GM18498 (cell line): ENCODE measurements around the gene CASKIN1.
"Not testable (repeated sequence)": the region's sequence is repeated elsewhere in the genome, so short reads cannot be mapped to it uniquely, and the experiment has no call there.

Experiments
- ATAC-seq: cut with Tn5 transposase; IDR thresholded peaks from one replicate; pipeline ENCODE4 v1.9.1; 2021; ENCODE audit warnings: mild to moderate bottlenecking, moderate library complexity; ENCODE audit not compliant: unreplicated experiment

CASKIN1 gene

DNA sequence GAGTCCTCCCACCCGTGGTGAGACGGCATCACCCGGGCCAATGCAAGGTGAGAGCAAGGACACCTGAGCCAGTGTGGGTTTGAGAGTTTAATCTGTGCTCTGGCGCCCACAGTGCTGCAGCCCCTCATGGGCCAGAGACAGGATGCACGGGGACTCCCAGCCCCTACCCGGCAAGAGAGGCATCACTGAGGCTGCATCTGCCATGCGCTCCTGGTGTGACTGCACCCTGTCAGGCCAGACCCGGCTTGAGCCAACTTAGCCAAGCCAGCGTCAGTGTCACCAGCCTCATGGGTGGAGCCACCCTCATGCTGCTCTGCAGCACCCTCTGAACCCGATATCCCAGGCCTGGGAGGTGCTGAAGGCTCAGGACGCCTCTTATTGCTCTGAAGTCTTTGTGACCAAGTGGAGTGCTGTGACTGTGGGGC, 15.5 kb upstream of the CASKIN1 start:
- no peak for ATAC-seq

DNA sequence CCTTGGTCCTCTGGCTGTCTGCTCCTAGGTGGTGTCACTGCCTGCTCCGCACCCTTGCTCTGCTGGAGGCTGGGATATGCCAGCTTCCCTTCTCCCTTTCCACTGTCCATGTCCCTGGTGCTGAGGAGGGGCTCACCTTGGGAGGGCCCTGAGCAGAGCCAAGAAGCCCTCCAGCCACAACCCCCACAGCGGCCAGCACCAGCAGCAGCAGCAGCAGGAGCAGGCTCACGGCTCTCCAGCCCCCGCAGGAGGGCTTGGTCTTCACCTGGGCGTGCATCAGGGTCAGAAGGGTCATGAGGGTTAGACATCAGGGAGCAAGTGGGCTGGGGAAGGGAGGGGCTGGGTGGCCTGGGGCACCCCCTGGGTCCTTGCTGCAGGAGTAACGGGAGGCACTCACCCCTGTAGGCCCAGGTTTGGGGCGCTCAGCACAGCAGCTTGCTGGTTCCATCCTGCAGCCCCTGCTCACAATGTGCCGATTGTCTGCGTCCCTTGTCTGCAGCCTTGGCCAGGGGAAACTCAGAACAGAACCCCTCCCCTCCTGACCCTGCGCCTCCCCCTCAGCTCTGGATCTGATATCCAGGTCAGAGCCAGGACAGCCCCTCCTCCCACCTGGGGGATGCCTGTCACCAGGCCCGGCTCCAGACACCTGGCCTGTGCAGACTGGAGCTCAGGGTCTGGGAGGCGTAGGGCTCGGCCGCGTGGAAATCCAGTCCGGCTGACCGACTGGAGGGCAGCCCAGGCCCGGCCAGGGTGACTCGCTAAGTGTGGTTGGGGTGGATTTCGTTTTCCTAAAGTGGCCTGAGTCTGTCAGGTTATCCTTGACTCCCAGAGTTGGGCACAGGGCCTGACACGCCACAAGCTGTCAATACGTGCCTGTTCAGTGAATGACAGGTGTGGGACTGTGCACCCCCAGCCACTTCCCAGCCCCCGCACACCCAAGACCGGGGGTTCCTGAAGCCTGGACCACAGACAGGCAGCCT, 14.3 kb upstream of the CASKIN1 start, which contains the start of gene BRICD5:
TSS of gene BRICD5 (minus strand) at position 478 of the 980 bp plus-strand sequence. CDS start at position 448, 30 bp downstream.
- ATAC-seq, result no peak

DNA sequence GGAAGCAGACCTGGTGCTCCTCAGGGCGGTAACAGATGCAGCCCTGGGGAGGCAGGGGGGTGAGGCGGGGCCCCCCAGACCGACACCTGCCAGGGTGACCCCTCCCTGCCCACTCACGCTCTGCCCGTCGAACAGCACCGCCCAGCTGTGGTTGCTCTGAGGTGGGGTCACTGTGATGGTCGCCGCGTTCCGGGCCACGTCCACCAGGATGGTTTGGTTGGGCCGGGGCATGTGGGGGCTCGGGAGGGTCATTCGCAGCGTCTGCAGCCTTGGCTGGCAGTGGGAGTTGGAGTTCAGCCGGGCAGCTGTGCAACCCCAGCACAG, 13.6 kb upstream of the CASKIN1 start:
- no peak for ATAC-seq

DNA sequence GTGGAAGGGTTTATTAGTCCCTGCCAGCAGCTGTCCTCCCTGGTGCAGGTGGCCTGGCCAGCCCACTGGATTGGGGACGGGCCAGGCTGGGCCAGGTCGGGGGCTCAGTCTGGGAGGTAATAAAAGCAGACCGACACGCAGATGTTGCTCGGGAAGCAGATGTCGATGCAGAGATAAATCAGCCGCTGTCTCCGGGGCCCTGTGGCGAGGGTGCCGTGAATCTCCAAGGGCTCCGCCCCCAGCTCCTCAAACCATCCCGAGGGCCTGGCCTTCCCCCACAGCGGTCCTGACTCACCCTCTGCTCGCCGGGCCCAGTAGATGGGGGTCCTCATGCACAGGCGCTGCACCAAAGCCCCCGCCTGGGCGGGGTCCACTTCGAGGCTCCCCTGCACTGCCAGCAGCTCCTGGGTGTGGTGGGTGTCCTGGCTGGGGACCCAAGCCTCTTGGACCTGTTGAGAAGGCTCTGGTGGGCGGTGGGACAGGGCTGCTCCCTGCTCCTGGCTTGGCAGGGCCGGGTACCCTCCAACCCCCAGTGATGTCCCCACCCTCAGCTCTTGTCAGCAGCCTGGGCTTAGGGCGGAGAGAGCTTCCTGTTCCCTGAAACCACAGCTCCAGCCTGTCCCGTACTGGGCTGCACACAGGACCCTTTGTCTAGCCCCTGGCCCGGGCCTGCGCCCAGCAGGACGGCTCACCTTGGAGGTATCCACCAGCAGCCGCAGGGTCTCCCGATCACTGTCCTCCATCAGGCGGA, 13.0 kb upstream of the CASKIN1 start:
- no peak for ATAC-seq

DNA sequence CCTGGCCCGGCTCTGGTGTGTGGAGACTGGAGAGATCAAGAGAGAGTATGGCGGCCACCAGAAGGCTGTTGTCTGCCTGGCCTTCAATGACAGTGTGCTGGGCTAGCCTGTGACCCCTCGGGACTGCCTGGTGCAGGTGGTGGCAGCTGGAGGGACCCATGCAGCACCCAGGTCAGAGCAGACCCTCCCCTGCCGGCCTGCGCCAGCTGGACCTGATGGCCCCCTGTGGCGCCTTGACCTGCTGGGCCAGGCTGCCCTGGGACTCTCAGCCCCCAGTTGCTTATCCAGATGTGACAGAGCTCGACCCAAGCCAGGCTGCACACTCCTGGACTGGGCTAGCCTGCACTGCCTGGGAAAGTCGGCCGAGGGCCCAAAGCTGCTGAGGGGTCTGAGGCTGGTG, 12.4 kb upstream of the CASKIN1 start:
- ATAC-seq, result no peak

DNA sequence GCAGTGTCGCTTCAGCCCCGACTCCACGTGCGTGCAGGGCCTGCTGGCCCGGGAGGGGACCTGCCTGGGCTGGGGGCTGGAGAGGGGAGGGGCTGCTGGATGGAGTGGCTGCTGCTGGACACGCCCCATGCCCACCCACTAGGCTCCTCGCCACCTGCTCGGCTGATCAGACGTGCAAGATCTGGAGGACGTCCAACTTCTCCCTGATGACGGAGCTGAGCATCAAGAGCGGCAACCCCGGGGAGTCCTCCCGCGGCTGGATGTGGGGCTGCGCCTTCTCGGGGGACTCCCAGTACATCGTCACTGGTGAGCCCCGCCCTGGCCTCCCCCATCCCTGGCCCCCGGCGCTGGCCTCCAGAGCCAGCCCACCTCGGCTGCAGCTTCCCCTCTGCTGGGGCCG, 11.9 kb upstream of the CASKIN1 start:
- no peak for ATAC-seq

DNA sequence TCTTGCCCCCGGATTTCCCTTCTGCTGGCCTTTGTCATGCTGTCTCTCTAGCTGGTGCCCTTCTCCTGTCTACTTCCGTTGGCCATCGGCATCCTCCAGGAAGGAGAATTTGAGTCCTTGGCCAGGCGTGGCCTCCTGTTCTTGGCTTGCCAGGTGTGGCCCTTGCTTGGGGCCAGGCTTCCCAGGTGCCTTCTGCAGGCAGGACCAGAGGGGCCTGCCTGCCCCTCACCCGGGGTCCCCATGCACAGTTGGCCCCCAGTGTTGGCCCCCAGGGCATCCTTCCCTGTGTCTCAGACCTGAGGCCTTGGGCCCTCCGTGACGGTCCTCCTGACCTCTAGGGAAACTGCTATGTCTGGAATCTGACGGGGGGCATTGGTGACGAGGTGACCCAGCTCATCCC, 11.5 kb upstream of the CASKIN1 start:
- no peak for ATAC-seq

DNA sequence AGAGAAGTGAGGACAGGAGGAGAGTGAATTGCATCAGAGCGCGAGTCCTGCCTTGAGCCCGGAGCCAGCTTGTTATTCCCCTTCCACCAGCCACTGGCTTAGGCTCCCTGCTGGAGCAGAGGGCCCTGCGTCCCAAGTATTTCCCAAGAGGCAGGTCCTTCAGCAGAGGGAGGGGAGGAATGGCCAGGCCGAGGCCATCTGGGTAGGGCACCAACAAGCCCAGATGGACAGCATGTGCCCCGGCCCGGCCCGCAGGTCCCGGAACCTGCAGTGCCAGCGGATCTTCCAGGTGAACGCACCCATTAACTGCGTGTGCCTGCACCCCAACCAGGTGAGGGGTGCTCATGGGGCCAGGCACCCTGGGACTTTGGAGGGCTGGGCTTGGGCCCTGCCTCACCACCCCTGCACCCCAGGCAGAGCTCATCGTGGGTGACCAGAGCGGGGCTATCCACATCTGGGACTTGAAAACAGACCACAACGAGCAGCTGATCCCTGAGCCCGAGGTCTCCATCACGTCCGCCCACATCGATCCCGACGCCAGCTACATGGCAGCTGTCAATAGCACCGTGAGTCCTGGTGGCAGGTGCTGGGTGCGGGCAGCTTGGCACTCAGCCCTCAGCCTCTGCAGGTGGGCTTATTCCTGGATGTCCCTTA, 10.5 kb upstream of the CASKIN1 start:
- ATAC-seq, result no peak

DNA sequence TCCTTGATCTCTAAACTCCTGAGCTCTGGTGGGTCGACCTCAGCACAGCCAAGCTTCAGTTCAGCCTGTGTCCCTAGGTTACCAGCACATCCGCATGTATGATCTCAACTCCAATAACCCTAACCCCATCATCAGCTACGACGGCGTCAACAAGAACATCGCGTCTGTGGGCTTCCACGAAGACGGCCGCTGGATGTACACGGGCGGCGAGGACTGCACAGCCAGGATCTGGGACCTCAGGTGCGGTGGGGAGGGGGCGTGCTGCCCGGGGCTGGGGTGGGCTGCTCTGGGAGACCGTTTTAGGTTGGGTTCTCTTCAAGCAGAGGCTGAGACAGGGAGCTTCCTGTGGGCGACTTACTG, 10.0 kb upstream of the CASKIN1 start:
- ATAC-seq, result no peak

DNA sequence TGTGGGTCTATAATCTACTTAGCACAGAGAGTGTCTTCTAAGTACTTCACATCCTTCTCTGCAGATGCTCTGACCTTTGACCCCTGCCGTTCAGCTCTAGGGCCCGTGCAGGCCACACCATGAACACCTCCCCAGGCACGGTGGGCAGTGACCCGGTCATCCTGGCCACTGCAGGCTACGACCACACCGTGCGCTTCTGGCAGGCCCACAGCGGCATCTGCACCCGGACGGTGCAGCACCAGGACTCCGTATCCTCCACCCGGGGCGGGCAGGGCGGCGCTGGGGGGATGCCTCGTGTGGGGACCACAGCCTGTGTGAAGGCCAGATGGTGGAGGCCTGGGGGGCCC, 9.5 kb upstream of the CASKIN1 start:
- ATAC-seq, result peak; percentile 8

DNA sequence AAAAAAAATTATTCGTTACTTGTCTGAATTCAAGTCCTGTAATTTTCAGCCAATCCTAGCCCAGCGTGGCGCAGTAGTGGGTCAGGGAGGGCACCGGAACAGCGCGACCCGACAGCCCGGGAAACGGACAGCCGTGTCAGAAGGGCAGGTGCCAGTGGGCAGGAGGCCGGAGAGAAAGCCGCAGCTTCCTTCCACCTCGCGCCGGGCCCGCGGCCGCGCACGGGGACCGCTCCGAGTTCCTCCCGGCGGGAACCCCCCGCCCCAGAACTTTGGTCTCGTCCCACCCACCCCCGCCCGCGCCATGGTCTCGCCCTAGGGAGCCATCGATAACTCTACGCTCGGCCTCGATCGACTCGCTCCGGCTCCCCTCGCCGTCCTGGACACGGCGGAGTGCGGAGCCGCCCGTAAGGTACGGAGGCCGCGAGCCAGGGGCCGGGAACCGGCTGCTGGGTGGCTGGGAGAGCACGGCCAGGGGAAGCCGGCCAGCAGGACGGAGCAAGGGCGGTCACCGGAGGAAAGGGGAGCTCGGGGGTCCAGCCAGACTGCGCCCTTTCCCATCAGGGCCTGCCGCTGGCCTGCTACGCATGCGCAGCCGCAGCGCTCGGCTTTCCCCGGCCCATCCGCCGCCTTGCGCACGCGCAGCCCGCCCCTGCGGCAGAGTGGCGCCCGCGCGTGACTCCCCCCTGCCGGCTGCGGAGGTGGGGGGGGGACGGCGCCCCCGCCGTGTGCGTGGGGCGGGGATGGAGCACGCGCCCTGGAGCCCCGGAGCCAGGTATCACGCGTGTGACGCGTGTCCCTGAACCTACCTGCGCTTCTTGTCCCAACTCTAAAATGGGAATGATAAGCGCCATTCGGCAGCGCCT, 8.9 kb upstream of the CASKIN1 start, which contains the start of gene MLST8:
TSS of gene MLST8 (plus strand) at position 351 of the 863 bp plus-strand sequence. CDS start 632 bp downstream, outside the sequence.
- ATAC-seq, result peak; percentile 74

DNA sequence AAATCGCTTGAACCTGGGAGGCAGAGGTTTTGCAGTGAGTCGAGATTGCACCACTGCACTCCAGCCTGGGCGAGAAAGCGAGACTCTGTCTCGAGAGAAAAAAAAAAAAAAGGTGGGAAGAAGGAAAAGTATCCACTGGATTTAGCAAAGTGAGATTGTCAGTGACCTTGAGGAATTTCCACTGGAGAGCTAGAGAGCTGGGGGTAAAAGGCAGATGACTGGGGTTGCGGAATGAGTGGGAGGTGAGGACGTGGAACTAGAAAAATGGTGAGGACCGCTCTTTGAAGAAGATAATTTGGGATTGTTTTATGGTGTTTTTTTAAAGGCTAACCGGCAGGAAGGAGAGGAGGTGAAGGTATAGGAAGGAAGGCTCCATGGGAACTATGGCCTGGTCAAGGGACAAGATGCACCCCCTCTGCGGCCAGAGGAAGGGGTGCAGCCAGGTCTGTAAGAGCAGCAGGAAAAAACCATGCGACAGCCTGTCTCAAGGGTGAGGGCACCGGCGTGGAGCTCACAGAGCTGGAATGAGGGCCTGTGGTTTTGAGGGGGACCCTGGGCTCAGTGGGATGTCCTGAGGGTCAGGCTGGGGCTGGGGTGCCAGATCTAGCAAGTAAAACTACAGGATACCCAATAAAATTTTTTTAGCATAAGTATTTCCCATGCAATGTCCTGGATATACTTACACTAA, 8.2 kb upstream of the CASKIN1 start:
- ATAC-seq, result no peak

DNA sequence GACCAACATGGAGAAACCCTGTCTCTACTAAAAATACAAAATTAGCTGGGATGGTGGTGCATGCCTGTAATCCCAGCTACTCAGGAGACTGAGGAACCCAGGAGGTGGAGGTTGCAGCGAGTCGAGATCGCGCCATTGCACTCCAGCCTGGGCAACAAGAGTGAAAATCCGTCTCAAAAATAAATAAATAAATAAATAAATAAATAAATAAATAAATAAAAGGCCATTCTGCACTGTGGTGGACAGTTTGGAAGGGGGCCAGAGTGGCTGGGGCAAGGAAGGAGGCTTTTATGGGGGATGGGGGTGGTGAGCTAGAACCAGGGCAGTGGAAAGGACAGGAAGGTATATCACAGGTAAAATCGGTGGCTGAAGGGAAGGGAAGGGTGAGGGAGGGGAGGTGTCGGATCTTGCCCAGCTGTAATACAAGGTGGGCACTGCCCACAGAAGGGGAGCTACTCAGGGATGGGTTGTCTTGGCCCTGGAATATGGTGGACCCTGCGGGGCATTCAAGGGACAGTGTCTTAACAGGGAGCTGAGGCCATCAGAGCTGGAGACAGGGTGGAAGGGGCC, 6.8 kb upstream of the CASKIN1 start:
- ATAC-seq, result not testable (repeated sequence)

DNA sequence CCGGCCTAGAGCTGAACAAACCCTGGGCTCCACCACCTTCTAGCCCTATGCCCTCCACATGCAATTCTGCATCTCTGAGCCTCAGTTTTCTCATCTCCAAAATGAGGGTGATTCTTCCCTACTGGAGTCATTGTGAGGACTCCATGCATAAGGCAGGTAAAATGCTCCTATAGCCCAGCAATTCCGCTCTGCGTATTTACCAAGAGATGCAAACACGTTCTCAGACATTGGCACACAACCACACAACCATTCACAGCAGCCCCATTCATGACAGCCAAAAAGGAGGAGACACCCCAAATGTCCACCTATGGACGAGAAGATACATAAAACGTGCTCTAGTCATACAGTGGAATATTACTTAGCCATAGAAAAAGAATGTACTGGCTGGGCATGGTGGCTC, 3.9 kb upstream of the CASKIN1 start:
- no peak for ATAC-seq

DNA sequence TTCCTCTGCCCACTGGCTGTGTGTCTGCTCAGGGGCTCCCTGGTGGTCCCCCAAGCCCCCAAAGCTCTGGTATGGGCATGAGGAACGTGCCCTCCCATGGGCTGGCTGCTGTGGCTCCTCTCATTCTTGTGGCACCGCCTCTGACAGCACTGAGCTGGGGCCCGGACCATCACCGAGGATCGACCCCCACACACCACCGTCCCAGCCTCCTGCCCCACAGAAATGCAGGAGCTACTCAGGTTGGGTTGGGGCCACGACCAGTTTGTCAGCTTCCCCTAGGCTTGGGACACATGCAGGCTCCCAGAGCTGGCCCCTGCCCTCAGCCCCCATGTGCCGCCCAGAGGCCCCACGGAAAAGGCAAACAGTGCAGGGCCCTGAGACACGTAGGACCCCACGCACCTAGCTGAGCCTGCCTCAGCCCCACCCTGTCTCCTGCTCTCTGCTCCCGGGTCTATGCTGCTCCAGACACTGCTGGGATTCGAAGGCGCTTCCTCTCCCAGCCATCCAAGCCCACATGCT, 3.3 kb upstream of the CASKIN1 start:
- no peak for ATAC-seq

DNA sequence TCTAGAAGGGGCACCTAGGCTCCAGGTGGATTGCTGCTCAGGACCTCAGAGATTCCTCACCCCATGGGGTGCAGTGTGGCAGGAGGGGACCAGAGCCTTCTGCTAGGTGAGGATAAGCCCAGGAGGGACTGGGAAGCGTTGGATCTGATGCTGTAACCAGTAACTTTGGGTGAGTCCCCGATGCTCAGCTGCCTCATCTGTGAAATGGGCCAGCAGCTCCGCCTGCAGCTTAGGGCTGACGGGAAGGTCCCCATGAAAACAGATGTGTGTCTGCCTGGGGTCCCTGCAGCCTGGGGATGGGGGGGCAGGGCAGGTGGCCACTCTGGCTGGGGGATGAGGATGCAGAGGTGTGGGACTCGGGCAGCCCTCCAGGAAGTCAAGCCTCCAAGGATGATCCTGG, 2.7 kb upstream of the CASKIN1 start:
- ATAC-seq, result no peak

DNA sequence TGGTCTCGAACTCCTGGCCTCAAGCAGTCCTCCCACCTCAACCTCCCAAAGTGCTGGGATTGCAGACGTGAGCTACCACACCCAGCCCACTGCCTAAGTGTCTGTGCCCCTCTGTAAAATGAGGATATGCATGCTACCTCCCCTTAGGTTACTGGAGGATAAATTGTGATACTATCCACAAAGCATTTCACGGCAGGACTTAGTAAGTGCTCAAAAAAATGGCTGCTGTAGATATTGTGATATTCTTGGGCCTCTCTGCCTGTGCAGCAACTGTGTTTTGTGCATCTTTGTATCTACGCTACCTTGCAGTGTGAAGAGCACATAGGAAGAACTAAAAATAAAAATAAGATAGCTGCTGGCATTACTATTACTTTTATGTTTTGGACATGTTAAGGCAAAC, 1.9 kb upstream of the CASKIN1 start:
- no peak for ATAC-seq

DNA sequence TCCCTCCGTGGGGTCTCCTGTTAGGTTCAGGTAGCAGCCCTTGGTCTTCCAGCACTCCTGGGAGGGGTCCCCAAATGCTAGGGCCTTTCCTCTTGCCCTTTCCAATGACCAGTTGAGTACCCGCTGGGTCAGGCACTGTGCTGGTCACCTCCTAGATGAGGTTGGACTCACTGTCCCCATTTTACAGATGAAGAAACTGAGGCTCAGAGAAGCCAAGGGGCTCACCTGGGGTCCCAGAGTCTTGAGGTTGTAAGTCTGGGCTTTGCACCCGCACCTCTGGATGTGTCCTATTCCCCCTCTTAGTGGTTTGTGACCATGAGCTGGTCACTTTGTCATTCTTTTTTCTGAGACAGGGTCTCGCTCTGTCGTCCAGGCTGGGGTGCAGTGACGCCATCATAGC, 1.4 kb upstream of the CASKIN1 start:
- ATAC-seq, result no peak

DNA sequence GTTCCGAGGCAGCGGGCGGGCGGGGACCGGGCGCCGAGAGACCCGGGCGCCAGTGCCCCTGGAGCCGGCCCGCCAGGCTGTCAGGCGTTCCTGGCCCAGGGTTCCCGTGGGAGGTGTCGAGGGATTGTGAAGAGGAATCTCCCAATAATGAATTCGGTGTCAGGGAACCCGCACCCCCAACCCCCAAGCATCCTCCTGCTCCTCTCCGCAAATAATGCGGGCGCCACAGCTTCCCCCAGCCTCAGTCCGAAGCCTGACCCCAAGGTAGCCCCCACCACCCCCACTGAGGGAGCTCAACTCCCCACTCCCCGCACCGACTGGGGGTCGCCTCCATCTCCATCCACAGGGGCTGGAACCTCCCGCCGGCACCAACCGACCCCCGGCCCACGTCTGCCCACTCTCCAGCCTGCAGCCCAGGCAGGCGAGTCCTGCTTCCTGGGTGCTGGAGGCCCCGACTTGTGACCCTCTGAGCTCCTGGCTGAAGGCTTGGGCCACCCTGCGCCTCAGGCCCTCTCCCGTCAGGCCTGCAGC, 641 bp upstream of the CASKIN1 start:
- ATAC-seq, result no peak
